ENCODE data around the gene CDH23. TPM values are rescaled to one million over a fixed set of nuclear protein-coding genes. Genes with fewer than 3 reads are reported as not detected.

CDH23 gene
- total RNA-seq, 4 donors from 2014 or later, result 0.72 to 4.1 (median 2.2) TPM

- H3K27ac ChIP-seq, result no peak overlapping the region
- no peak for TF ChIP-seq EP300 (IDR thresholded peaks at IDR 0.05)
- TF ChIP-seq CTCF (IDR thresholded peaks at IDR 0.05), result peak; percentile 52 to 86
- WGBS, result 60% methylated on average over 20 of the region's 20 CpGs
Measured at GRCh38 chr10:71608819-71609768, 212.4 kb downstream of the CDH23 start.

GRCh38 chr10:71610651-71611050 lies 213.9 kb downstream of the CDH23 start:
- TF ChIP-seq POLR2A (IDR thresholded peaks at IDR 0.05) (no peak), EP300 (IDR thresholded peaks at IDR 0.05) (no peak), CTCF (IDR thresholded peaks at IDR 0.05) (no peak), POLR2AphosphoS5 (IDR thresholded peaks at IDR 0.05) (no peak)
- Histone ChIP-seq H3K9me3 (no peaks in the 10 kb centered on the region), H3K4me1 (peaks cover 11% of the 10 kb centered on the region), H3K36me3 (no peaks in the 10 kb centered on the region), H3K27ac (no peak overlapping the region), H3K27me3 (no peaks in the 10 kb centered on the region), H3K4me3 (no peak overlapping the region)
- DNase-seq (ENCODE audit: low spot score in 2 of 2), result no peak
- WGBS, result 46% methylated on average over 3 of the region's 3 CpGs

More at GRCh38 chr10:71608819-71609768, 212.4 kb downstream of the CDH23 start:
- H3K4me3 ChIP-seq, result no peak overlapping the region
- peaks cover 8% of the 10 kb centered on the region for H3K4me1 ChIP-seq
- no peaks in the 10 kb centered on the region for H3K27me3 ChIP-seq
- no peaks in the 10 kb centered on the region for H3K9me3 ChIP-seq
- H3K36me3 ChIP-seq, result no peaks in the 10 kb centered on the region
- peak; percentile 86 to 91 for DNase-seq (ENCODE audit: low spot score in 2 of 2)

GRCh38 chr10:71611131-71611530 lies 214.4 kb downstream of the CDH23 start:
- H3K27ac ChIP-seq, result no peak overlapping the region
- H3K9me3 ChIP-seq, result no peaks in the 10 kb centered on the region
- 80% methylated on average over 5 of the region's 5 CpGs for WGBS
- H3K4me3 ChIP-seq, result no peak overlapping the region
- DNase-seq (ENCODE audit: low spot score in 2 of 2), result no peak
- H3K4me1 ChIP-seq, result peaks cover 11% of the 10 kb centered on the region
- H3K36me3 ChIP-seq, result no peaks in the 10 kb centered on the region
- no peaks in the 10 kb centered on the region for H3K27me3 ChIP-seq
- TF ChIP-seq POLR2A (IDR thresholded peaks at IDR 0.05), result no peak
- no peak for TF ChIP-seq CTCF (IDR thresholded peaks at IDR 0.05)
- TF ChIP-seq POLR2AphosphoS5 (IDR thresholded peaks at IDR 0.05), result no peak
- no peak for TF ChIP-seq EP300 (IDR thresholded peaks at IDR 0.05)

- DNase-seq (ENCODE audit: low spot score in 2 of 2), result no peak
- TF ChIP-seq EP300 (IDR thresholded peaks at IDR 0.05), result no peak
- no peak for TF ChIP-seq POLR2AphosphoS5 (IDR thresholded peaks at IDR 0.05)
- TF ChIP-seq POLR2A (IDR thresholded peaks at IDR 0.05), result no peak
- no peak for TF ChIP-seq CTCF (IDR thresholded peaks at IDR 0.05)
- 87% methylated on average over 12 of the region's 12 CpGs for WGBS
Measured at GRCh38 chr10:71611709-71612422, 215.1 kb downstream of the CDH23 start.

GRCh38 chr10:71613261-71613777 lies 216.6 kb downstream of the CDH23 start:
- 87% methylated on average over 2 of the region's 2 CpGs for WGBS
- DNase-seq (ENCODE audit: low spot score in 2 of 2), result no peak

More at GRCh38 chr10:71611709-71612422, 215.1 kb downstream of the CDH23 start:
- Histone ChIP-seq H3K4me3 (no peak overlapping the region), H3K27me3 (no peaks in the 10 kb centered on the region), H3K36me3 (no peaks in the 10 kb centered on the region), H3K27ac (no peak overlapping the region), H3K9me3 (no peaks in the 10 kb centered on the region), H3K4me1 (peaks cover 11% of the 10 kb centered on the region)

More at GRCh38 chr10:71613261-71613777, 216.6 kb downstream of the CDH23 start:
- Histone ChIP-seq H3K36me3 (no peaks in the 10 kb centered on the region), H3K27me3 (no peaks in the 10 kb centered on the region), H3K9me3 (no peaks in the 10 kb centered on the region), H3K4me3 (no peak overlapping the region), H3K27ac (no peak overlapping the region), H3K4me1 (peaks cover 11% of the 10 kb centered on the region)
- TF ChIP-seq POLR2A (IDR thresholded peaks at IDR 0.05), result no peak
- TF ChIP-seq POLR2AphosphoS5 (IDR thresholded peaks at IDR 0.05), result no peak
- TF ChIP-seq EP300 (IDR thresholded peaks at IDR 0.05), result no peak
- no peak for TF ChIP-seq CTCF (IDR thresholded peaks at IDR 0.05)

Data from suprapubic skin (tissue), 4 donors.